Suppressor macrophage treated with lipopolysaccharide for 1 hour (primary cell): ENCODE measurements around the gene SPRR4.
A peak's percentile ranks its signal among the peaks of the same experiment; 100 is the strongest.

Experiments used
- DNase-seq, 3 donors: peaks; one replicate each; pipeline ENCODE4 v3.0.0-alpha.2; 2020 to 2022

SPRR4 gene, protein sequence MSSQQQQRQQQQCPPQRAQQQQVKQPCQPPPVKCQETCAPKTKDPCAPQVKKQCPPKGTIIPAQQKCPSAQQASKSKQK

DNA sequence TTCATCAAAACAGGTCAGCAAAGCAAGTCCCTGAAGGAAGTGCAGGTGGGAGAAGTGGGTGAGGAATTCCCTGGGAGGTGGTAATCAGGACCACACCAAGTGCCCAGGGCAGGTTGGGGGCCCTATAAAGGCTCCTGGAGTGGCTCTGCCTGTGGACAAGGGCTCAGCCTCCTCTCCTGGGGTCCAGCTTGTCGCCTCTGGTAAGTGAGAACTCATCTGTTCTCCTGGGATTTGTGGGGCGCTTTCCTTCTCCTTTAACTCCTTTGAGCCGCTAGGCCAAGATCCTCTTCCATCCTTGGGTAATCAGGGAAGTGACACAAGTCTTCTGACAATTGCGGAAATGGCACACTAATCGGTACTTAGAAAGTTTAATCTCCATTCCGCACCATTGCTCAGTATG lies at the start of gene SPRR4:
Gene SPRR4, plus strand, starts transcription at position 154 of the 400 bp plus-strand sequence. CDS start 1,243 bp downstream, outside the sequence.
- DNase-seq: no peak

DNA sequence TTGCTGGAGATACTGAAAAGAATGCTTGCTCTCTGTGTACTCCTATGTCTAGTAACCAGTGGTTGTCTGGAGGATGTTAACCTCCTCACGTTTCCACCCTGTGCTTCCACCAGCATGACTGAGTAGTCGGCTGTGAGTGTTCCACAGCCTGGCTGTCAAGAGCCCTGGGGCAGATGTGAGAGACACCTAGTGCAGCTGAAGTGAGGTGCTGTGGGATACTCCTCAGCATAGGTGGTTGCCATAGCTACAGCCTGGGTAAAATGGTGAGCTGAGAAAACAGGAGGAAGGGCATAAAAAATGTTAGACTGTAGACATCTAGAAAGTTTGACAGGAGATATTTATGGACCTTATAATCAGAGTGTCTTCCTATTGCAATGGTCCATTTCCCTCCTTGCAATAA lies 46.3 kb upstream of the SPRR4 start:
- no peak for DNase-seq

DNA sequence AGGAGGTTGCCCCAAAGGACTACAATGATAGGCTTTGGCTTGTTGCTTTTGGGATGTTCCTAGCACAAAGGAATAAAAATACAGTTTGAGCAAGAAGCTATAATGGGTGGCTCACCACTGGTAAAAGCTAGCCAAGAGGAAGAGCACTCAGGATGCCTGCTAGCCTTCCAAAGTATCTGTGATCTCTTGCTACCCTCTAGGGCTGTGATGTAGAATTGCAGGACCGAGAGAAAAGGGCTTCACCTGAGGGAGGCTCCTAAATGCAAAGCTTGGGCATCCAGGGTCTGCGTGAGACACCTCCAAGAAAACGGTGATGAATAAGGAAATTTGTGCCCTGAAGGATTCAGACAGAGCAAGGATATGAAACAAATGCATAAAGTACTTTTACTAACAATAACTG lies 44.4 kb upstream of the SPRR4 start:
- peak; percentile 14 to 23 (median 17) for DNase-seq

DNA sequence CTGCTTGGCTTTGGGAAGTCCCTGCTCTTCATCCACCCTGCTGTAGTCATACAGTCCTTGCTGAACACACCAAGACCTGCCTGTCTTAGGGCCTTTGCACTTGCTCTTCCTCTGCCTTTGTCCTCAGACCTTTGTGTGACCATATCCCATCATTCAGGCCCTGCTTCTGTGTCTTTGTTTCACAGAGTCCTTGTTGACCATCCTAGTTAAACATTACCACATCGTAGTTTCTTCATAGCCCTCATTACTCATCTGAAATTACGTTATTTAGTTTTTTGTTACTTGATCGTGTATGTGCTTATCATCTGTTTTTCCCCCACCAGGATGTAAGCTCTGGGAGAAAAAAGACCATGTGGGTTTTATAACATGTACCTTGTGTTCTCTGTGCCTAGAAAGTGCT lies 41.8 kb upstream of the SPRR4 start:
- DNase-seq: no peak

DNA sequence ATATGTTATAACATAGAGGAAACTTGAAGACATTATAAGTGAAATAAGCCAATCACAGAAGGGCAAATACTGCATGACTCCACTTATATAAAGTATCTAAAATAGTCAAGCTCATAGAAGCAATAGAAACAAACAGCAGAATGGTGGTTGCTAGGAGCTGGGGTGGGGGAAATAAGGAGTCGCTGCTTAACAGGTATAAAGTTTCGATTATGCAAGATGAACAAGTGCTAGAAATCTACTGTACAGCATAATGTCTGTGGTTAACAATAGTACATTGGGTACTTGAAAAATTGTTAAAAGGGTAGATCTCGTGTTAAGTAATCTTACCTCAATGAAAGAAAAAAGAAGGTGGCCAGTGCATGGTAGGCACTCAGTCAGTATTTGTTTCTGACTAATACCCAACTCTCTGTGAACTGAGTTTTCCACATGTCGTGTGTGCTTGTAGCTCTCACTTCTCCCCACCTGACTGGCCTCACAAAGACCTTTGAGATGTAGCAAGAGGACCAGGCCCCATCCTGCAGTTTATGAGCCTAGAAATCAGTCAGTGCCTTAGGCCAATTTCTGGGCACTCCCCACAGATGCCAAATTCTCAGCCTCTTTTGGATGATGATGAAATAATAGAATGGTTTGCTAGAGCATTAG lies 38.2 kb upstream of the SPRR4 start:
- no peak for DNase-seq

DNA sequence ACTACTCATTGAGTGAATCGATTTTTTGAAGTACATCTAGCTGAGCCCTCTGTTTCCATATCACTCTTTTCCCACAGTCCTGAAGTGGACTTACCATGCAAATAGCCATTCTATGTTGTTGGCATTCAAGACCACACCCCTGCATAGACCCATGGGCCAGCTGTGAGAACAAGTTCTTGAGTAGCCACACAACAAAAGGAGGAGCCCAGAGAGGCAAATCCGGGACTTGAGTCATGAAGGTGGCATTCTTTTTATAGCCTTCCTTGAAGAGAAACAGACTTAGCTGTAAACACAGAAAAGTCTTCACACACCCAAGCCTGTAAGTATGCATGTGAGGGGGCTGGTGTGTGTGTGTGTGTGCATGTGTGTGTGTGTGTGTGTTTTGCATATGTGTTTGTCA lies 37.3 kb upstream of the SPRR4 start:
- DNase-seq: no peak

DNA sequence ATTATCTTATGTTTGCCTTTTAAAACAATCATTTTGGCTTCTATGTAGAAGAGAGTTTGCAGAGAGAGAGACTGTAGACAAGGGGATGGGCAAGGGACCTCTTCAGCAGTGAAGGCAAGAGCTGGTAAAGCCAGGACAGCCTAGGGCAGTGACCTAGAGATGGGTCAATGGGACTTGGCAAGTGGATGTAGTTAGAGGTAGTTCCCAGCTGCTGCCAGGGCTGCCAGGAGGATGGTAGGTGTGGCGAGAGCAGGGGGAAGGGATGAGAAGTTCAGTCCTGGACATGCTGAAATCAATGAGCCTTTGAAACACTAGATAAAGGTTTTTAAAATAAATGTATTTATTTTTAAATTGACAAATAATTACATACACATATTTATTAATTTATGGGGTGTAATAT lies 29.8 kb upstream of the SPRR4 start:
- DNase-seq: no peak

DNA sequence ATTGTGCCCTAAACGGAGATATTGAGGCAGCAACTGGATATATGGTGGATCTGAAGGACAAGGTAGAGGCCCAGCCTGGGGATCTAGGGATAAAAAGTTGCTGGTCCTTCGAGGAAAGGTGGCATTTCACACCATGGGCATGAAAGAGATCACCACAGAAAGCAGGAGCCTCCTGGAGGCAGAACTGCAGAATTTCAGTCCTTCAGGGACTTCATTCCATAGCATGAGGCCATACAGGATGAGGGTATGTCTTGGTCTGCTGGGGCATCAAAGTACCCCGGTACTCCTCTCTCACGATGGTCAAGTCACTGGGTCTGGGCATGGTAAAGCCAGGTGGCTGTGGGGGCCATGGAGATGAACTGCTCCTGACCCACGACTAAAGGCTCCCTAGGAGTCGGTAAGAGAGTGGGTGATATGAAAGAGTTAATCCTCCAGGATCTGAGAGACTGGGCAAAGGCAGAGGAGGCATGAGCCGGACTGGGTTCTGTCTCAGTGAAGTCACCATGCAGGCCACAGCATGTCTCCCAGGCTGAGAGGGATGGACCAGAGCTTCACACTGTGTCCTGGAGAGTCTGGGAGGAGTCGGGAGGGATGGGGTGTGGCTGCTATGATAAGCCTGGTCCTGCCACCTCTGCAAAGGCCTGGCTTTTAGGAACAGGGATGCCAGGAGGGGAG lies 29.3 kb upstream of the SPRR4 start:
- no peak for DNase-seq

DNA sequence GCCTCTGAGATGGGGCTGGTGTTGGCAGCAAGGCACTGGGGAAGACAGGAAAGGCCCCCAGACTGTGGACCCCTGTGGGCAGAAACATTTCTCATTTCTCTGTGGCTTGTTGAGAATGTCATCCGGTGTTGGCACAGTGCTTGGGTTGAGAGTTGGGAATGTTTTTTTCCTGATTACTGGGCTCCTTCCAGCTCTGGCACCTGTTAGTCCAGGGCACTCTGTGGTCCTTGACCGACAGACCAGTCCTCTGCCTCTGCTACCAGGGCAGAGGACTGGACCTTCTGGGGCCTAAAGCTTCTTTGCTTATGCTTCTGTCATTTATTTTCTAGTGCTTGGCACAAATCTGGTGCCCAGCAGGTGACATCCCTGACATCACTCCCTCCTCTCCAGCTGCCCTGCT lies 28.3 kb upstream of the SPRR4 start:
- no peak for DNase-seq

DNA sequence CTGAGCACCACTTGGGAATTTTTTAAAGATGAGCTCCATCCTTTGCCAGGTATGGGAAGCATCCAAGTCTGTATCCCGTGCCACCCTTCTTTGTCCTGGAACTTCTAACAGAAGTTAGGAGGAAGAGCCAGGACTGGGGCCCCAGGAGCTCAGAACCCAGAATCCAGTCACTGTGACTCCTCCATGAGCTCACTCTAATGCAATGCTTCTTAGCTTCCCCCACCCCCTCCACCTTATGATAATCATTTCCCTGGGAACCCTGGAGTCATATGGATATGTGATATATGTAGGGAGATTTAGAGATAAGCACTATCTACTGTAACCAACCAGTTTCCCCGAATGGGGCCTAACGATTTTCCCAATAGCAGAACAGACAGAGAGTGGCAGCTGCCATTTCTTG lies 24.2 kb upstream of the SPRR4 start:
- no peak for DNase-seq

DNA sequence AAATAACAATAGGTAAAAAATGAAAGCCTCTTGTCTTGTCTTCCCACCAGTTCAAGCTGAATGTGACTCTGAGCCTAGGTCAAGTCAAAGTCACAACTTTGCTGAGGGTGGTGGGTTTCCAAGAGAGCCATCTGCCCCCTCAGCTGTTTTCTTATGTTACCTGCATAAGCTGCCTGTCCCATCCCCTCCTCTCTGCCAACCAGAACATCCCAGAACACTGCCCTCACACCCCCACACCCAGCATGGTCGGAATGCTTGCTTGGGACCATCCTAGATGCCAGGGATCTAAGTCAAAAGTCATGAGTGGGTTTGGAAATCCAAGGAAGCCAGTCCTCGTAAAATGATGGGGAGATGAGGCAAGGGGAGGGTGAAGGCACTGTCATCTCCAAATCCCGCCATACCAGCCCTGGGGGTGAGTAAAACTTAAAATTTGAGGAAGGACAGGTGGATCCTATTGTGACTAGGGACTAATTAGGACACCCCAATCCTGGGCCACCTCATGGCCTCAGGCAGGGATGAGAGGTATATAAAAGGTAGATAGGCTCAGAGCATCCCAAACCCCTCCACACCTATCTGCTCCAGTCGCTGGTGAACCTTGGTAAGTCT lies 23.7 kb upstream of the SPRR4 start, which contains the start of gene SPRR5:
Gene SPRR5, plus strand, starts transcription at position 556 of the 606 bp plus-strand sequence. CDS start 1,349 bp downstream, outside the sequence.
- DNase-seq: no peak

DNA sequence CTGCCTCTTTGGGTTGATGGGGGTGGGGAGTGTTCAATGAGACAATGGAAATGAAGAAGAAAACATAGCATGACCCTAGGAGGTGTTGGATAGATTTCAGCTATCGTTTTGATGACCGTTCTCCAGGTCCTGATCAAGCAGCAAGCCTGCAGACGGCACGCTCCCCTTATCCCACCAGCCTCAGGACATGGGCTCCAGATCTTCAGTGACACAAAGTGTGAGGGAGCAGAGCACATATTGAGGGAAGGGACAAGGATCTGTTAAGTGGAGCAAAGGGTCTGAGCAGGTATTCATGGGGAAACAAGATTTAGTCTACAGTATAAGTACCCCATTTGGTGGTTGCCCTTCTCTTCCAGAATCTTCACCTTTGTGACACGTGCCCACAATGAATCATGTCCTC lies 18.7 kb upstream of the SPRR4 start:
- DNase-seq: no peak

DNA sequence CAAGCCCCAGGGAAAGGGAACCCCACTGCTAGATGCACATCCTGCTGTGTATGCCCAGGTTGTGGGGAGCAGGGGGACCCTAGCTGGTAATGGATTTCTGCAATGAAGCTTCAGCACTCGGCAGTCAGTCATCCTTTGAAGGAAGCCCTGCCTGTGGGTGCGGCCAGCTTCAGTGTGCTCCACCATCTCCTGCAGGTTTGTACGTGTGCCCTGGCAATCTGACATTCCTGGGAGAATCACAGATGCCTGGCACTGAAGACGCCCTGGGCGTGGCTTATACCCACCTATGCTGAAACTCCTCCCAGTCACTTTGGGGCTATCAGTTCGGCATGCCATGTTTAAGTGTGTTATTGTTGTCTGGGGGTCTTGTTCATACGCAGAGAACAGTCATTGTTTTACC lies 16.7 kb upstream of the SPRR4 start:
- no peak for DNase-seq

DNA sequence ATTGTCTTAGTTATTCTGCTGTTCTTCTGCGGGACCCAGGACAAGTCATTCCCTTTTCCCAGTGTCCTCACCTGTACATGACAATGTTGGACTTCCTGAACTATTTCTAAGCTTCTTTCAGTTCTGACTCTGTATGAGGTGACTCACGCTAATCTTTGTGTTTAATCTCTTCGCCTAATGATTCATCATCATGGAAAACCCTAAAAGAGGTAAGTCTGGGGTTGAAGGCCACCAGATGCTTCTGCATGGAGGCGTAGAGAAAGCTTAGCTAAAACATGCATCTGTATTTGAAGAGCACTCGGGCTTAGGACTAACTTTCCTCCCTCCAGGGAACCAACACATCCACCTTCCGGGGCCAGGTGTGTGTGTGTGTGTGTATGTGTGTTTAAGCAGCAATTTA lies 16.0 kb upstream of the SPRR4 start:
- no peak for DNase-seq

DNA sequence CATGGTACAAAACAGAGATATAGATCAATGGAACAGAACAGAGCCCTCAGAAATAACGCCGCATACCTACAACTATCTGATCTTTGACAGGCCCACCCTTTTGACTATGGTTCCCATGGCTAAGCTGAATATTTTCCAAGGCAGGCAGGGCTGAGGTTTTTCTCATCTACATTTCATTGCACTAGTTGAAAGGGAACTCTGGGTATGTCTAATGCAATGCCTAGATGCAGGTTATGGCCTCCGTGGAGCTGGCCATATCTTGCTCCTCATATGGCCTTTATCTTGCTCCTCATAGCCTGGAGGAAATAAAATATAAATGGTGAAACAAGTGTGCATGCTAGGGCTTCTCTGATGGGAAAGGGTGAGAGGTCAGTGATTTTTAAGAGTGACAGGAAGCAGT lies 12.9 kb upstream of the SPRR4 start:
- no peak for DNase-seq

DNA sequence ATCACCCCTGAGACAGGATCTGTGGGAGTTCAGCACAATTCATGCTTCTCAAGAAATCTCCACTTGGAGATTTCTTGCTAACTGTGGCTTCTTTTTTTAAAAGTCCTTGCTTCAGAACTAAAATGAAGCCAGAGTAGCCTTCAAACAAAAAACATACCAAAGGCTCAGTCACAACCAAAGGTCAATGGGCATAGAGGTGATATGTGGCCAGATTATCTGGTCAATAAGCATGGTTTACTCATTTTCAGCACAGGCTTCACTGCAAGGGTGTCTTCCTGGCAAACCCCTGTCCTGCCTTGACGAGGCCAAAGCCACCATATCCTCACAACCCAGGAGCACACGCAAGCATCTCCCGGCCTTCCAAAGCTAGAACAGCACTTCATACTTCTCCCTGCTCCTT lies 11.2 kb upstream of the SPRR4 start:
- no peak for DNase-seq

DNA sequence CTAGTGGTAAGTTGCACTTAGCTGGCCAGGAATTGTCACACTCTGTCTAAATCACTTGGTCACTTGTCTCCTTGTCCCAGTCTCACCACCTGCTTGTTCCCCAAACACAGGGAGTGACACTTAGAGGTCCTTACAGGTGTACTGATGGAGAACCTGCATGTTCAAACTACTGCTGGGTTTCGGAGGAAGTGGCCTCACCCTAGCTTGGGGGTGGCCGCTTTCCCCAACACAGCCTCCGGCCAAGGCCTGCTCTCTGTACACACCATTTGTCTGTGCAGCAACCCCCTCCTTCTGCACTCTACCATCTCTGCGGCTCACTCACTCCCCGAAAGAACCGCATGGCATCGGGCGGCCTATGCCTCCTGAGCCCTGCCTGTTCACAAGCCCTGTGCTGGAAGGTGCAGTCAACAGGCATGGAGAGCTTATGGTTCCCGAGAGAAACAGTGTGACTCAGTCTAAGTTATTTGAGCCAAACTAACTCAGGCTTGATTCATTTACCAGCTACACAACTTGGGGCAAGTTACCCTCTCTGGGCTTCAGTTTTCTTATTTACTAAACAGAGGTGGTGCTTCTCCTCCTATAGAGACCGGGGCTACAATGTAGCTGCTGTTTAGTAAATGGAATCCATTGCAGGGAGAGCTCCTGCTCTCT lies 10.5 kb upstream of the SPRR4 start:
- DNase-seq: no peak

DNA sequence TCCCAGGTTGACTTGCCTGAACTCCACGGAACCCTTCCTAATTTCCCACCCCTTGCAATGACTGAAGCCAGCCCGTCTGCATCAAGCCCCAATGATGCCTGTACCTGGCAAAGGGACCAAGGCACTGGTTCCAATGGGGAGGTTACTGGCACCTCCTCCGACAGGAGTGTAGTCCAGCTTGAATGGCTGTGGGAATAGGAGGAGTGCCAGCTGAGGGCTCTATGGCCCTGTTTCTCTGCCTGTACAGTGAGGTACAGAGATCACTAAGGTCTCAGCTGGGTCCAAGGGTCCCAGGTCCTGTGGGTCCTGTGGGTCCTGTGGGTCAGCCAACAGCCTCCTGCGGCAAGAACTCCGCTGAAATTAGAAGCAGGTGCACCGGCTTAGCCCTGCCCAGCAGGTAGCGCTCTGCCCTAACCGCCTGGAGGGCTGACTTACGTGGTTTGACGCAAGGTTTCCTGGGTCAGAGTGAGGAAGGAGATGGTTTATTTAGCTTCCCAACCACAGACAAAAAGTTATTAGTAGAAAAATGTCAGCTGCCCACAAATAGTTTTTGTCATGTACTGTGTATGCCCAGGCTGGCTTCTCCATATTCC lies 9.9 kb upstream of the SPRR4 start:
- no peak for DNase-seq

DNA sequence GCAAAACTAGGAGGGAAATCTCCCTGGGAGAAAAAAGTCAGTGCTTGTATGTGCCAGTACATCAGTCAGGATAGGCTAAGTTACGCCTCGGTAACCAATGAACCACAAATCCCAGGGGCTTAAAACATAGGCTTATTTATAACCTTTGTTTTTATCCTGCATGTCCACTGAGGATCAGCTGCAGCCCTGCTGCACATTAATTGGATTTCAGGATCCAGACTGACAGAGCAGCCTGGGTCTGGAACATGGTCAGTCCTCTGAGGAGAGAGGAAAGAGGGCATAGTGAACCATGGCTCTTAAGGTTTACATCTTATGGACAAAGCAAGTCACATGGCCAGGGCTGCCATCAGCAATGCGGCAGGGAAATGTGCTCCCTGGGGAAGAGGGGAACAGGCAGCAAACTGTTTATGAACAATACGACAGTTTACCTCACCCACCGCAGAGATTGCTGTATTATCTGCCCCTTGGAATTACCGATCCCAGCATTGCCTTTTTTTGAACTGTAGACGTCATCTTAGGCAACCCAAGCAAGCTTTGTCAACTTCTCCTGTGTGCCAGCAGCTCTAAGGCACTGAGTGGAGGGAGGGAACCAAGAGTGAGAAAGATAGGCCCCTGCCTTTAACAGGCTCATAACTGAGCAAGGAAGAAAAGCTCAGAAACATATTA lies 9.1 kb upstream of the SPRR4 start:
- no peak for DNase-seq

DNA sequence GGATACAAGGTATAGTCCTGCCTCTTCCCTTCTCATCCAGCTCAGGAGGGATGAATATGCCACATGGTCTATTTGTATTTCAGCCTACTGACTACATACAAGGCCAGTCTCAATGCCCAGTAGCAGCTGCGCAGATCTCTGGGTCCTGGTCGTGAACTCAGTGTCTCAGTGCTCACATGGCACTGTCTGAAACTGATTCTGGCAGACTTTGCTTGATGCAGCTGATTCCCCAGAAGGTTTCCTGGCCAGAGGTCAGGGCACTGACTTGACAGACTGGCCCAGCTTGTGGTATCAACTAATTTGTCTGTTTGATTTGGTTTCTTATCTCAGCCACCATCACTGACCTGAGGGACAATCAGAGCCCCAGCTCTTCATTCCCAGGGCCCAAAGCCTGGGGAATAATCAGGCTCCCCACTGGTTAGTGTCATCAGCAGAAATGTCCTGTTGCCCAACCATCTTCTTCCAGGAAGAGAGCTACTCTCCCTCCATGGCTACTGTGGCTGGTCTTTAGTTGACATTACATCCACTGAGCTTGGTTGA lies 7.5 kb upstream of the SPRR4 start:
- no peak for DNase-seq

DNA sequence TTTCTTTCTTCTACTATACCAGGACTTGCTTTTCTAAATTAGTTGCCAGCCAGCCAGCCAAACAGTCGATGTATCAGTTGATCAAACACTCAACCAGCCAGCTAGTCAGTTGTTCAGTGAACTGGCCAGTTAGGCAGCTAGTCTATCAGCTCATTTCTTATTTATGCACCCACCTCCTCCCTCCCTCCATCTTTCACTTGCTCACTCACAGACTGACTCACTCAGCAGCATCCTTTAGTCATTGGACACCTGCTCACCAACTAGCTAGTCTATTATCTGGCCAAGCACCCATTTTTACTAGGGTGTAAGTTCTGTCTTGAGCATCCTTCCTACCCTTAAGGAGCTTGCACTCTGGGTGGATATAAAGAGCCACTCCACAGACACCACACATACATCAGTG lies 5.9 kb upstream of the SPRR4 start:
- DNase-seq: no peak

DNA sequence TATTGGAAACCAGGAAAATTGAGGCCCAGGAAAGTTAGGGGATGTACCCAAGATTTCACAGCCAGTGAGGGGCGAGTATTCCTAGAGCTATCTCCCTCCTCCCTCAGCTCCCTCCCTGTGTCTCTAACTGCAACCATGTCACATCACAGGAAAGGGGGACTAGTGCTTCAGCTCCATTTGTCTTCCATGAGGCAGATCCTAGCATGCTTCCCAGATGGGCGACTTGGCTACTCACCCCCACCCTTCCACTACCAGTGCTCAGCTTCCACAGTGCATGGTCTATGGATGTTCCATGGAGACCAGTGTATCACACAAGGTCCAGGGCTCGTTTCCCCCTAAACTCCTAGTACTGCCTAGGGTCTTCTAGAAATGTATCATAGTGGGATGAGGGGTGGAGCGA lies 4.6 kb upstream of the SPRR4 start:
- DNase-seq: no peak
